Naive thymus-derived CD4-positive, alpha-beta T cell (primary cell): Measurements from ENCODE around the gene STK39. TPM values are rescaled to one million over a fixed set of nuclear protein-coding genes. Genes with fewer than 3 reads are reported as not detected.

Experiments
- ATAC-seq: fragments of 150-1000 bp; cut with Tn5 transposase; 2 replicates; pipeline ENCODE4 v1.10.0; 2021; ENCODE audit warnings: mild to moderate bottlenecking, moderate library complexity
- CTCF ChIA-PET: fragments of 350-600 bp; sonication (Branson Sonifier 250); formaldehyde crosslinking; loops from one replicate; lab custom pipeline; 2021; ENCODE audit warnings: antibody characterized with exemption; lab: Charles Lee
- POLR2A ChIA-PET: fragments of 350-600 bp; sonication (Branson Sonifier 250); formaldehyde crosslinking; loops from one replicate; lab custom pipeline; 2021; ENCODE audit warnings: antibody characterized with exemption, inconsistent platforms; lab: Charles Lee
- DNase-seq, 9 donors: peaks; one replicate each; pipeline versions ENCODE4 v3.0.0 to v3.0.0-alpha.2; 2020 to 2022; ENCODE audit warnings: mixed read lengths in 1 of 9
- H3K27ac ChIP-seq: one replicate; pipeline ENCODE4 v1.7.0; 2013; ENCODE audit warnings: mild to moderate bottlenecking, low read depth, low read length, moderate library complexity
- H3K27me3 ChIP-seq, 2 donors: one replicate each; pipeline ENCODE4 v1.7.0; 2013; ENCODE audit warnings: low read length in 2 of 2, mild to moderate bottlenecking in 2 of 2, moderate library complexity in 2 of 2; ENCODE audit not compliant: control insufficient read depth in 2 of 2, insufficient read depth in 2 of 2
- H3K36me3 ChIP-seq, 3 experiments: 1 replicate in 2 of 3; 2 replicates in 1 of 3; pipeline ENCODE4 v1.7.0; 2013; ENCODE audit warnings: low read length in 3 of 3, mild to moderate bottlenecking in 3 of 3, moderate library complexity in 1 of 3; ENCODE audit not compliant: insufficient read depth in 3 of 3, control insufficient read depth in 2 of 3
- H3K4me1 ChIP-seq, 2 donors: one replicate each; pipeline ENCODE4 v1.7.0; 2013; ENCODE audit warnings: low read length in 2 of 2, mild to moderate bottlenecking in 2 of 2, moderate library complexity in 1 of 2; ENCODE audit not compliant: control insufficient read depth in 2 of 2, insufficient read depth in 2 of 2
- H3K4me3 ChIP-seq: 2 replicates; pipeline ENCODE4 v1.7.0; 2013; ENCODE audit warnings: mild to moderate bottlenecking, low read length
- H3K9me3 ChIP-seq, 3 experiments: 1 replicate in 2 of 3; 2 replicates in 1 of 3; pipeline ENCODE4 v1.7.0; 2013; ENCODE audit warnings: low read length in 3 of 3; ENCODE audit not compliant: control insufficient read depth in 2 of 3
- H3K27ac Mint-ChIP-seq, 9 donors: one replicate each; pipeline ENCODE4 v1.8.0; 2020 to 2022; ENCODE audit warnings: mixed read lengths in 9 of 9, mild to moderate bottlenecking in 8 of 9, moderate library complexity in 5 of 9, inconsistent platforms in 2 of 9
- H3K27me3 Mint-ChIP-seq, 5 donors: one replicate each; pipeline ENCODE4 v1.8.0; 2021 to 2022; ENCODE audit warnings: mixed read lengths in 5 of 5, mild to moderate bottlenecking in 1 of 5
- H3K36me3 Mint-ChIP-seq, 5 donors: one replicate each; pipeline ENCODE4 v1.8.0; 2020 to 2022; ENCODE audit warnings: mixed read lengths in 5 of 5, mild to moderate bottlenecking in 3 of 5, inconsistent platforms in 1 of 5
- H3K4me1 Mint-ChIP-seq, 7 donors: one replicate each; pipeline ENCODE4 v1.8.0; 2020 to 2022; ENCODE audit warnings: mixed read lengths in 7 of 7, mild to moderate bottlenecking in 3 of 7, inconsistent platforms in 1 of 7
- H3K4me3 Mint-ChIP-seq, 10 donors: one replicate each; pipeline ENCODE4 v1.8.0; 2020 to 2022; ENCODE audit warnings: mild to moderate bottlenecking in 10 of 10, mixed read lengths in 10 of 10, moderate library complexity in 6 of 10, inconsistent platforms in 2 of 10
- H3K9me3 Mint-ChIP-seq, 11 donors: one replicate each; pipeline ENCODE4 v1.8.0; 2020 to 2022; ENCODE audit warnings: mixed read lengths in 11 of 11, mild to moderate bottlenecking in 4 of 11, inconsistent platforms in 1 of 11, moderate library complexity in 1 of 11
- intact Hi-C, 2 donors: fragments of 100-400 bp; cut with micrococcal nuclease; formaldehyde crosslinking; loops; one replicate each; pipeline ENCODE4 v1.15.1; 2023
- polyA plus RNA-seq, 2 donors: library from polyadenylated mRNA; unstranded; fragments of 300-500 nt; fragmentation: Illumina TruSeq; gene quantifications; one replicate each; pipeline ENCODE4 v1.2.3, GENCODE V29; 2021
- total RNA-seq, 6 experiments: library from RNA in 5 of 6; stranded (reverse) in 5 of 6; gene quantifications; 1 replicate in 5 of 6; 2 replicates in 1 of 6; pipeline ENCODE4 v1.2.3 and lab custom pipeline; 2021 to 2026

Gene STK39
- total and polyA plus RNA-seq, 7 experiments from 2014 or later: 2.7 to 33.9 (median 16.9) TPM

- peaks cover 4 to 47% (median 26%) of the 10 kb centered on the region in 5 donors for H3K36me3 Mint-ChIP-seq
- DNase-seq: no peak
- H3K4me3 Mint-ChIP-seq: no peak overlapping the region
- H3K4me1 Mint-ChIP-seq: peaks cover 0 to 6% (median 0%) of the 10 kb centered on the region in 7 donors
- ChIA-PET POLR2A (no interaction called here), CTCF (no interaction called here)
- no peak for ATAC-seq
- no peak overlapping the region for H3K27ac ChIP-seq
- no peaks in the 10 kb centered on the region for H3K27me3 Mint-ChIP-seq
- no peak overlapping the region for H3K4me3 ChIP-seq
- H3K36me3 ChIP-seq: peaks cover 0 to 4% (median 0%) of the 10 kb centered on the region in 3 experiments
- no peaks in the 10 kb centered on the region for H3K27me3 ChIP-seq
- intact Hi-C loops: no loop called here
- H3K4me1 ChIP-seq: no peaks in the 10 kb centered on the region
- peaks cover 0 to 4% (median 0%) of the 10 kb centered on the region in 11 donors for H3K9me3 Mint-ChIP-seq
- H3K27ac Mint-ChIP-seq: no peak overlapping the region
- H3K9me3 ChIP-seq: no peaks in the 10 kb centered on the region
These were observed 260.4 kb downstream of the STK39 start for GRCh38 chr2:167987026-167987425.

- Histone ChIP-seq H3K27me3 (no peaks in the 10 kb centered on the region), H3K4me3 (no peak overlapping the region), H3K27ac (no peak overlapping the region), H3K9me3 (no peaks in the 10 kb centered on the region), H3K36me3 (peaks cover 0 to 4% (median 0%) of the 10 kb centered on the region in 3 experiments), H3K4me1 (no peaks in the 10 kb centered on the region)
- intact Hi-C loops: no loop called here
- H3K4me1 Mint-ChIP-seq: peaks cover 0 to 6% (median 0%) of the 10 kb centered on the region in 7 donors
- peaks cover 4 to 51% (median 28%) of the 10 kb centered on the region in 5 donors for H3K36me3 Mint-ChIP-seq
- ATAC-seq: no peak
- ChIA-PET POLR2A (no interaction called here), CTCF (no interaction called here)
- H3K9me3 Mint-ChIP-seq: peaks cover 0 to 2% (median 0%) of the 10 kb centered on the region in 11 donors
- H3K27me3 Mint-ChIP-seq: no peaks in the 10 kb centered on the region
- no peak overlapping the region for H3K4me3 Mint-ChIP-seq
- no peak for DNase-seq
- H3K27ac Mint-ChIP-seq: no peak overlapping the region
These were observed 261.2 kb downstream of the STK39 start for GRCh38 chr2:167986223-167986622.

- Histone ChIP-seq H3K9me3 (no peaks in the 10 kb centered on the region), H3K27me3 (no peaks in the 10 kb centered on the region), H3K4me3 (no peak overlapping the region), H3K36me3 (peaks cover 0 to 4% (median 0%) of the 10 kb centered on the region in 3 experiments), H3K27ac (no peak overlapping the region), H3K4me1 (no peaks in the 10 kb centered on the region)
- Mint-ChIP-seq H3K4me1 (peaks cover 0 to 1% (median 0%) of the 10 kb centered on the region in 7 donors), H3K27me3 (no peaks in the 10 kb centered on the region), H3K36me3 (peaks cover 5 to 81% (median 61%) of the 10 kb centered on the region in 5 donors), H3K27ac (no peak overlapping the region), H3K4me3 (no peak overlapping the region), H3K9me3 (peaks cover 0 to 11% (median 2%) of the 10 kb centered on the region in 11 donors)
- intact Hi-C loops: no loop called here
- ChIA-PET POLR2A (no interaction called here), CTCF (no interaction called here)
- ATAC-seq (no peak), DNase-seq (no peak)
These were observed 265.4 kb downstream of the STK39 start for GRCh38 chr2:167981945-167982344.

- Histone ChIP-seq H3K27me3 (no peaks in the 10 kb centered on the region), H3K9me3 (no peaks in the 10 kb centered on the region), H3K4me3 (no peak overlapping the region), H3K36me3 (peaks cover 0 to 4% (median 0%) of the 10 kb centered on the region in 3 experiments), H3K4me1 (no peaks in the 10 kb centered on the region), H3K27ac (no peak overlapping the region)
- ChIA-PET POLR2A (no interaction called here), CTCF (no interaction called here)
- Mint-ChIP-seq H3K27ac (no peak overlapping the region), H3K36me3 (peaks cover 9 to 89% (median 65%) of the 10 kb centered on the region in 5 donors), H3K4me3 (no peak overlapping the region), H3K9me3 (peaks cover 0 to 17% (median 7%) of the 10 kb centered on the region in 11 donors), H3K27me3 (no peaks in the 10 kb centered on the region), H3K4me1 (peaks cover 0 to 4% (median 0%) of the 10 kb centered on the region in 7 donors)
- DNase-seq: no peak
- intact Hi-C loops: no loop called here
- ATAC-seq: no peak
These were observed 267.0 kb downstream of the STK39 start for GRCh38 chr2:167980439-167980838.

GRCh38 chr2:167972746-167973145, 274.6 kb downstream of the STK39 start:
- ChIA-PET POLR2A (no interaction called here), CTCF (no interaction called here)
- H3K36me3 ChIP-seq: no peaks in the 10 kb centered on the region
- peaks cover 0 to 11% (median 0%) of the 10 kb centered on the region in 3 experiments for H3K9me3 ChIP-seq
- no peaks in the 10 kb centered on the region for H3K27me3 ChIP-seq
- H3K36me3 Mint-ChIP-seq: peaks cover 14 to 74% (median 52%) of the 10 kb centered on the region in 5 donors
- H3K9me3 Mint-ChIP-seq: peaks cover 0 to 48% (median 11%) of the 10 kb centered on the region in 11 donors
- H3K4me3 Mint-ChIP-seq: no peak overlapping the region
- H3K4me1 ChIP-seq: no peaks in the 10 kb centered on the region
- H3K4me3 ChIP-seq: no peak overlapping the region
- no peaks in the 10 kb centered on the region for H3K27me3 Mint-ChIP-seq
- H3K27ac Mint-ChIP-seq: no peak overlapping the region
- intact Hi-C loops: no loop called here
- no peak overlapping the region for H3K27ac ChIP-seq
- peaks cover 0 to 4% (median 0%) of the 10 kb centered on the region in 7 donors for H3K4me1 Mint-ChIP-seq
- DNase-seq (no peak), ATAC-seq (no peak)

GRCh38 chr2:167972020-167972419, 275.4 kb downstream of the STK39 start:
- ChIA-PET CTCF (no interaction called here), POLR2A (no interaction called here)
- Histone ChIP-seq H3K36me3 (no peaks in the 10 kb centered on the region), H3K9me3 (peaks cover 0 to 11% (median 0%) of the 10 kb centered on the region in 3 experiments), H3K4me1 (no peaks in the 10 kb centered on the region), H3K4me3 (no peak overlapping the region), H3K27ac (no peak overlapping the region), H3K27me3 (no peaks in the 10 kb centered on the region)
- Mint-ChIP-seq H3K4me3 (no peak overlapping the region), H3K27ac (no peak overlapping the region), H3K9me3 (peaks cover 0 to 45% (median 10%) of the 10 kb centered on the region in 11 donors), H3K4me1 (peaks cover 0 to 4% (median 0%) of the 10 kb centered on the region in 7 donors), H3K36me3 (peaks cover 14 to 67% (median 47%) of the 10 kb centered on the region in 5 donors), H3K27me3 (no peaks in the 10 kb centered on the region)
- no peak for DNase-seq
- no peak for ATAC-seq
- intact Hi-C loops: no loop called here
